ENCODE results near the gene EIF2AK3. TPM values are rescaled to one million over a fixed set of nuclear protein-coding genes. Genes with fewer than 3 reads are reported as not detected.

The EIF2AK3 gene
- polyA plus RNA-seq, 2 of the 4 experiments (the other 2 are of a cell fraction) = 11.0 to 17.5 TPM

- TF ChIP-seq MAZ (IDR thresholded peaks at IDR 0.05; ENCODE audit: borderline replicate concordance, low read depth, low read length) (no peak), EHMT2 (IDR thresholded peaks at IDR 0.05; ENCODE audit: low read depth) (no peak), POLR2AphosphoS2 (conservative IDR thresholded peaks at IDR 0.05; ENCODE audit: low read length) (no peak), USF2 (IDR thresholded peaks at IDR 0.05) (no peak), JUNB (IDR thresholded peaks at IDR 0.05) (no peak), ZFP36 (IDR thresholded peaks at IDR 0.05; ENCODE audit: borderline replicate concordance, partially characterized antibody) (no peak), NPAS2 (CRISPR knock-in tag; IDR thresholded peaks at IDR 0.05; ENCODE audit: borderline replicate concordance) (no peak), BHLHE40 (IDR thresholded peaks at IDR 0.05; ENCODE audit: low read depth, low read length) (no peak), ESRRA (IDR thresholded peaks at IDR 0.05; ENCODE audit: borderline replicate concordance, low read length) (no peak)
Observed at GRCh38 chr2:88542668-88543067, 84.6 kb downstream of the EIF2AK3 start (continued).

- ChIA-PET CTCF (no interaction called here), POLR2A (no interaction called here)
- Histone ChIP-seq H3K4me3 (no peak overlapping the region), H3K9me3 (no peaks in the 10 kb centered on the region), H3K27ac (no peak overlapping the region), H3K4me1 (no peaks in the 10 kb centered on the region), H3K4me2 (no peak overlapping the region)
- DNase-seq (ENCODE audit: low read depth in 1 of 2, low spot score in 1 of 2) (peak in 1 of 2 experiments; percentile 27), FAIRE-seq (no peak), ATAC-seq (peak in 1 of 2 experiments; percentile 63; a peak in 1 of 6 replicates)
- 49% methylated on average over 2 of the region's 2 CpGs for WGBS (ENCODE audit: missing lambda C conversion rate)
- TF ChIP-seq MAX (IDR thresholded peaks at IDR 0.05) (no peak), HOXB5 (CRISPR knock-in tag; IDR thresholded peaks at IDR 0.05) (no peak), FOSL2 (IDR thresholded peaks at IDR 0.05) (0 out of 2 replicates have a peak, but pooled peaks have one; percentile 12), FOSL2 (CRISPR knock-in tag; IDR thresholded peaks at IDR 0.05) (peak; percentile 32; the same call in 1 of the 2 replicates)
Observed at GRCh38 chr2:88540346-88540745, 86.9 kb downstream of the EIF2AK3 start.

GRCh38 chr2:88538362-88538917, 88.8 kb downstream of the EIF2AK3 start:
- ATAC-seq (no peak), DNase-seq (ENCODE audit: low read depth in 1 of 2, low spot score in 1 of 2) (no peak), FAIRE-seq (no peak)
- CTCF ChIA-PET = no interaction called here
- WGBS (ENCODE audit: missing lambda C conversion rate) = 89% methylated on average over 11 of the region's 11 CpGs
- Histone ChIP-seq H3K4me3 (no peak overlapping the region), H3K9me3 (0 out of 3 replicates have a peak, but pooled peaks cover 2% of the 10 kb centered on the region), H3K4me2 (no peak overlapping the region), H3K4me1 (no peaks in the 10 kb centered on the region), H3K27ac (0 out of 6 replicates have a peak overlapping the region, but pooled peaks of 1 of the 2 experiments have one; percentile 22)
- no peak for TF ChIP-seq MAFK (IDR thresholded peaks at IDR 0.05; ENCODE audit: partially characterized antibody)
- no peak for TF ChIP-seq CBX2 (IDR thresholded peaks at IDR 0.05; ENCODE audit: borderline replicate concordance, low read depth)
- TF ChIP-seq TP53 (CRISPR knock-in tag; IDR thresholded peaks at IDR 0.05) = no peak
- no peak for TF ChIP-seq GATA3 (IDR thresholded peaks at IDR 0.05; ENCODE audit: borderline replicate concordance)
- TF ChIP-seq BHLHE40 (IDR thresholded peaks at IDR 0.05; ENCODE audit: low read depth, low read length) = no peak
- TF ChIP-seq RARB (CRISPR knock-in tag; IDR thresholded peaks at IDR 0.05) = no peak
- TF ChIP-seq HDAC2 (IDR thresholded peaks at IDR 0.05) = no peak
- no peak for TF ChIP-seq EHF (CRISPR knock-in tag; IDR thresholded peaks at IDR 0.05)
- TF ChIP-seq KDM1A (IDR thresholded peaks at IDR 0.05; ENCODE audit: low read depth) = no peak
- no peak for TF ChIP-seq EHMT2 (IDR thresholded peaks at IDR 0.05; ENCODE audit: low read depth)
- TF ChIP-seq ZNF302 (CRISPR knock-in tag; IDR thresholded peaks at IDR 0.05) = no peak
- TF ChIP-seq CBX8 (IDR thresholded peaks at IDR 0.05) = no peak
- TF ChIP-seq HES2 (IDR thresholded peaks at IDR 0.05) = no peak
- no peak for TF ChIP-seq JUN (IDR thresholded peaks at IDR 0.05)
- TF ChIP-seq EP300 (IDR thresholded peaks at IDR 0.05) = no peak
- TF ChIP-seq ELK1 (IDR thresholded peaks at IDR 0.05; ENCODE audit: low read depth, low read length) = no peak
- TF ChIP-seq NPAS2 (CRISPR knock-in tag; IDR thresholded peaks at IDR 0.05; ENCODE audit: borderline replicate concordance) = no peak
- POLR2A ChIA-PET = no interaction called here

Measured in A549 (cell line).